Ishikawa (cell line): ENCODE measurements around the gene SLC23A2.

Experiments used
- CEBPB ChIP-seq: IDR thresholded peaks from 2 replicates; pipeline ENCODE4 v1.6.1; 2012
- CREB1 ChIP-seq: IDR thresholded peaks from 2 replicates; pipeline ENCODE4 v1.6.1; 2012; ENCODE audit warnings: low read depth
- EP300 ChIP-seq: IDR thresholded peaks from 2 replicates; pipeline ENCODE4 v1.6.1; 2012; ENCODE audit warnings: borderline replicate concordance
- NFIC ChIP-seq: IDR thresholded peaks from 2 replicates; pipeline ENCODE4 v1.6.1; 2012
- REST ChIP-seq: IDR thresholded peaks from 2 replicates; pipeline ENCODE4 v1.6.1; 2012; ENCODE audit warnings: low read depth, mild to moderate bottlenecking
- USF1 ChIP-seq: IDR thresholded peaks from 2 replicates; pipeline ENCODE4 v1.6.1; 2012
- ZBTB7A ChIP-seq: IDR thresholded peaks from 2 replicates; pipeline ENCODE4 v1.6.1; 2012; ENCODE audit warnings: low read depth

- TF ChIP-seq NFIC (no peak), CREB1 (no peak), EP300 (no peak), USF1 (no peak), CEBPB (no peak), ZBTB7A (no peak), REST (no peak)
Measured at GRCh38 chr20:4889446-4889845, 111.9 kb downstream of the SLC23A2 start.
